ENCODE measurements around the gene MRPL32. TPM values are rescaled to one million over a fixed set of nuclear protein-coding genes. Genes with fewer than 3 reads are reported as not detected.

MRPL32 gene
- total RNA-seq, 1 experiment from 2014 or later: 87.8 TPM

- no peaks in the 10 kb centered on the region for H3K4me1 Mint-ChIP-seq (ENCODE audit: low read depth, unreplicated experiment)
- BruUV-seq (replicated peaks): no TSS peak
- CTCF ChIA-PET: no interaction called here
- intact Hi-C loops (cut with micrococcal nuclease; ENCODE audit: unreplicated experiment): no loop called here
- no peak for TF ChIP-seq CTCF (IDR thresholded peaks at IDR 0.05; ENCODE audit: unreplicated experiment)
- H3K27ac Mint-ChIP-seq (ENCODE audit: unreplicated experiment): no peak overlapping the region
- H3K36me3 Mint-ChIP-seq (ENCODE audit: insufficient read depth, unreplicated experiment): peaks cover 71% of the 10 kb centered on the region
- no peak overlapping the region for H3K4me3 Mint-ChIP-seq (ENCODE audit: low read depth, unreplicated experiment)
- H3K9me3 Mint-ChIP-seq (ENCODE audit: low read depth, unreplicated experiment): no peaks in the 10 kb centered on the region
- DNase-seq: no peak
- no peaks in the 10 kb centered on the region for H3K27me3 Mint-ChIP-seq (ENCODE audit: unreplicated experiment)
These were observed 10.0 kb upstream of the MRPL32 start for GRCh38 chr7:42922017-42922753.

- Mint-ChIP-seq H3K27me3 (ENCODE audit: unreplicated experiment) (no peaks in the 10 kb centered on the region), H3K9me3 (ENCODE audit: low read depth, unreplicated experiment) (no peaks in the 10 kb centered on the region), H3K4me1 (ENCODE audit: low read depth, unreplicated experiment) (peaks cover 17% of the 10 kb centered on the region), H3K27ac (ENCODE audit: unreplicated experiment) (no peak overlapping the region), H3K36me3 (ENCODE audit: insufficient read depth, unreplicated experiment) (peaks cover 64% of the 10 kb centered on the region), H3K4me3 (ENCODE audit: low read depth, unreplicated experiment) (no peak overlapping the region)
- TF ChIP-seq CTCF (IDR thresholded peaks at IDR 0.05; ENCODE audit: unreplicated experiment): no peak
- CTCF ChIA-PET: interaction anchor here (0.5 kb wide), 1 partner anchor 891 kb away, joined by 4 read pairs; no protein-coding TSS in a partner anchor
- intact Hi-C loops (cut with micrococcal nuclease; ENCODE audit: unreplicated experiment): no loop called here
- no TSS peak for BruUV-seq (replicated peaks)
- no peak for DNase-seq
These were observed 7.8 kb upstream of the MRPL32 start for GRCh38 chr7:42924223-42924838.

- Mint-ChIP-seq H3K27me3 (ENCODE audit: unreplicated experiment) (no peaks in the 10 kb centered on the region), H3K27ac (ENCODE audit: unreplicated experiment) (no peak overlapping the region), H3K9me3 (ENCODE audit: low read depth, unreplicated experiment) (no peaks in the 10 kb centered on the region), H3K4me3 (ENCODE audit: low read depth, unreplicated experiment) (no peak overlapping the region), H3K4me1 (ENCODE audit: low read depth, unreplicated experiment) (peaks cover 26% of the 10 kb centered on the region), H3K36me3 (ENCODE audit: insufficient read depth, unreplicated experiment) (peaks cover 57% of the 10 kb centered on the region)
- no peak for DNase-seq
- CTCF ChIA-PET: no interaction called here
- TF ChIP-seq CTCF (IDR thresholded peaks at IDR 0.05; ENCODE audit: unreplicated experiment): no peak
- BruUV-seq (replicated peaks): no TSS peak
- intact Hi-C loops (cut with micrococcal nuclease; ENCODE audit: unreplicated experiment): no loop called here
These were observed 6.5 kb upstream of the MRPL32 start for GRCh38 chr7:42925630-42926029.

- intact Hi-C loops (cut with micrococcal nuclease; ENCODE audit: unreplicated experiment): no loop called here
- Mint-ChIP-seq H3K4me3 (ENCODE audit: low read depth, unreplicated experiment) (no peak overlapping the region), H3K27me3 (ENCODE audit: unreplicated experiment) (no peaks in the 10 kb centered on the region), H3K27ac (ENCODE audit: unreplicated experiment) (no peak overlapping the region), H3K36me3 (ENCODE audit: insufficient read depth, unreplicated experiment) (peaks cover 55% of the 10 kb centered on the region), H3K9me3 (ENCODE audit: low read depth, unreplicated experiment) (no peaks in the 10 kb centered on the region), H3K4me1 (ENCODE audit: low read depth, unreplicated experiment) (peaks cover 26% of the 10 kb centered on the region)
- DNase-seq: no peak
- CTCF ChIA-PET: no interaction called here
- BruUV-seq (replicated peaks): no TSS peak
- no peak for TF ChIP-seq CTCF (IDR thresholded peaks at IDR 0.05; ENCODE audit: unreplicated experiment)
These were observed 6.0 kb upstream of the MRPL32 start for GRCh38 chr7:42926204-42926603.
